Measurements from ENCODE around the gene AGPAT4.
"Not testable (repeated sequence)": the region's sequence is repeated elsewhere in the genome, so short reads cannot be mapped to it uniquely, and the experiment has no call there.

Gene AGPAT4

GRCh38 chr6:161200610-161201370 is 73.1 kb downstream of the AGPAT4 start:
- no peak for DNase-seq (ENCODE audit: low read depth in 2 of 2)

GRCh38 chr6:161199850-161200249 is 74.0 kb downstream of the AGPAT4 start:
- no peak for DNase-seq (ENCODE audit: low read depth in 2 of 2)

GRCh38 chr6:161198783-161199460 is 74.9 kb downstream of the AGPAT4 start:
- DNase-seq (ENCODE audit: low read depth in 2 of 2): no peak

- no peak for DNase-seq (ENCODE audit: low read depth in 2 of 2)
These were observed 75.7 kb downstream of the AGPAT4 start for GRCh38 chr6:161198176-161198575.

GRCh38 chr6:161195386-161195785 is 78.5 kb downstream of the AGPAT4 start:
- DNase-seq (ENCODE audit: low read depth in 2 of 2): no peak

- no peak for DNase-seq (ENCODE audit: low read depth in 2 of 2)
These were observed 79.5 kb downstream of the AGPAT4 start for GRCh38 chr6:161194374-161194773.

GRCh38 chr6:161192636-161193411 is 81.0 kb downstream of the AGPAT4 start:
- no peak for DNase-seq (ENCODE audit: low read depth in 2 of 2)

GRCh38 chr6:161191671-161192070 is 82.2 kb downstream of the AGPAT4 start:
- DNase-seq (ENCODE audit: low read depth in 2 of 2): no peak

GRCh38 chr6:161191007-161191406 is 82.9 kb downstream of the AGPAT4 start:
- no peak for DNase-seq (ENCODE audit: low read depth in 2 of 2)

- no peak for DNase-seq (ENCODE audit: low read depth in 2 of 2)
These were observed 84.0 kb downstream of the AGPAT4 start for GRCh38 chr6:161189891-161190290.

- DNase-seq (ENCODE audit: low read depth in 2 of 2): no peak
These were observed 85.1 kb downstream of the AGPAT4 start for GRCh38 chr6:161188547-161189465.

GRCh38 chr6:161186173-161186769 is 87.6 kb downstream of the AGPAT4 start:
- no peak for DNase-seq (ENCODE audit: low read depth in 2 of 2)

- DNase-seq (ENCODE audit: low read depth in 2 of 2): no peak
These were observed 92.7 kb downstream of the AGPAT4 start for GRCh38 chr6:161181121-161181520.

GRCh38 chr6:161178155-161178554 is 95.7 kb downstream of the AGPAT4 start:
- DNase-seq (ENCODE audit: low read depth in 2 of 2): not testable (repeated sequence)

- not testable (repeated sequence) for DNase-seq (ENCODE audit: low read depth in 2 of 2)
These were observed 97.4 kb downstream of the AGPAT4 start for GRCh38 chr6:161176428-161176827.

GRCh38 chr6:161172769-161173168 is 101.1 kb downstream of the AGPAT4 start:
- not testable (repeated sequence) for DNase-seq (ENCODE audit: low read depth in 2 of 2)

- no peak for DNase-seq (ENCODE audit: low read depth in 2 of 2)
These were observed 102.7 kb downstream of the AGPAT4 start for GRCh38 chr6:161171207-161171606.

GRCh38 chr6:161169696-161170095 is 104.2 kb downstream of the AGPAT4 start:
- no peak for DNase-seq (ENCODE audit: low read depth in 2 of 2)

GRCh38 chr6:161169035-161169434 is 104.8 kb downstream of the AGPAT4 start:
- DNase-seq (ENCODE audit: low read depth in 2 of 2): no peak

- no peak for DNase-seq (ENCODE audit: low read depth in 2 of 2)
These were observed 105.5 kb downstream of the AGPAT4 start for GRCh38 chr6:161168281-161168891.

GRCh38 chr6:161166677-161167076 is 107.2 kb downstream of the AGPAT4 start:
- DNase-seq (ENCODE audit: low read depth in 2 of 2): no peak
